Measurements from ENCODE around the gene FCMR.

Gene FCMR

DNA sequence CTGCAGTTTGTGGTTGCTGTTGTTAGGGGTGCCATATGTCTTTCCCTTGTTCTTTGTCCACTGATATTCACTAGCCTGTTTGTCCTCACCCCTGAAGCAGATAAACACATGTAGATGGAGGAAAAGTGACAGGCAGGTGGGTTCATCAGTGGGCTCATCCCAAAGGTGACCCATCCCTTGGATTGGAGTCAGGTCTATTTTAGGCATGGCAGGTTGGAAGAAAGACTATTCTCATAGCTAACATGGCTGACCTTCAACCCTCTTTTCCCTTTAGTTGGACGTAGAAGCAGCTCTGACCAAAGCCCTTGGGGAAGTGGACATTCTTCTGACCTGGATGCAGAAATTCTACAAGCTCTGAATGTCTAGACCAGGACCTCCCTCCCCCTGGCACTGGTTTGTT is 19.0 kb downstream of the FCMR start:
- H3K27me3 ChIP-seq, result peaks cover 0 to 7% of the 10 kb centered on the region in 2 donors
- DNase-seq, result no peak
- no peak overlapping the region for H3K4me3 ChIP-seq
- H3K36me3 ChIP-seq, result no peaks in the 10 kb centered on the region
- TF ChIP-seq, protein P1, sequence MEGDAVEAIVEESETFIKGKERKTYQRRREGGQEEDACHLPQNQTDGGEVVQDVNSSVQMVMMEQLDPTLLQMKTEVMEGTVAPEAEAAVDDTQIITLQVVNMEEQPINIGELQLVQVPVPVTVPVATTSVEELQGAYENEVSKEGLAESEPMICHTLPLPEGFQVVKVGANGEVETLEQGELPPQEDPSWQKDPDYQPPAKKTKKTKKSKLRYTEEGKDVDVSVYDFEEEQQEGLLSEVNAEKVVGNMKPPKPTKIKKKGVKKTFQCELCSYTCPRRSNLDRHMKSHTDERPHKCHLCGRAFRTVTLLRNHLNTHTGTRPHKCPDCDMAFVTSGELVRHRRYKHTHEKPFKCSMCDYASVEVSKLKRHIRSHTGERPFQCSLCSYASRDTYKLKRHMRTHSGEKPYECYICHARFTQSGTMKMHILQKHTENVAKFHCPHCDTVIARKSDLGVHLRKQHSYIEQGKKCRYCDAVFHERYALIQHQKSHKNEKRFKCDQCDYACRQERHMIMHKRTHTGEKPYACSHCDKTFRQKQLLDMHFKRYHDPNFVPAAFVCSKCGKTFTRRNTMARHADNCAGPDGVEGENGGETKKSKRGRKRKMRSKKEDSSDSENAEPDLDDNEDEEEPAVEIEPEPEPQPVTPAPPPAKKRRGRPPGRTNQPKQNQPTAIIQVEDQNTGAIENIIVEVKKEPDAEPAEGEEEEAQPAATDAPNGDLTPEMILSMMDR (IDR thresholded peaks at IDR 0.05), result no peak
- H3K4me1 ChIP-seq, result no peaks in the 10 kb centered on the region
- intact Hi-C loops (cut with DNase I; ENCODE audit: low total_unique reads), result no loop called here
- H3K27ac ChIP-seq, result no peak overlapping the region
- no peaks in the 10 kb centered on the region for H3K9me3 ChIP-seq

DNA sequence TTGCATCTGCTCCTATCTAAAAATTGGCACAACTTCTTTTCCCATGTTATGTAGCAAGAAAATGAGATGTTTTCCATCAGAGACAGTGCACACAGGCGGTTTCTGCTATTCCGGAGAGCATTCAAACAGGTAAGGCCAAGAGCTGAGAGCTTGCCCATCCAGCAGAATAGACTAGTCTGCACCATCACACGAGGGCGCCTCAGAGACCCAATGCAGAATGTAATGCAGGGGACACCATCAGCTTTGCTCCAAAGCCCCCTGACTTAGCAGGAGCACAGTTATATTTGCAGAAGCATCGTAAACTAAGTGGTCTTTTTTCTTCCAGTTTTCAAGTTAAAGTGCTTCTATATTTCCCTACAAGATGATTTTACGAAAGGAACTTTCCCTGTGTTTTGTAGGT is 19.8 kb downstream of the FCMR start:
- peaks cover 0 to 4% of the 10 kb centered on the region in 2 donors for H3K27me3 ChIP-seq
- no peak overlapping the region for H3K4me3 ChIP-seq
- H3K4me1 ChIP-seq, result no peaks in the 10 kb centered on the region
- no peak for DNase-seq
- intact Hi-C loops (cut with DNase I; ENCODE audit: low total_unique reads), result no loop called here
- H3K27ac ChIP-seq, result no peak overlapping the region
- H3K36me3 ChIP-seq, result no peaks in the 10 kb centered on the region
- TF ChIP-seq, protein P1 (IDR thresholded peaks at IDR 0.05), result no peak
- no peaks in the 10 kb centered on the region for H3K9me3 ChIP-seq

DNA sequence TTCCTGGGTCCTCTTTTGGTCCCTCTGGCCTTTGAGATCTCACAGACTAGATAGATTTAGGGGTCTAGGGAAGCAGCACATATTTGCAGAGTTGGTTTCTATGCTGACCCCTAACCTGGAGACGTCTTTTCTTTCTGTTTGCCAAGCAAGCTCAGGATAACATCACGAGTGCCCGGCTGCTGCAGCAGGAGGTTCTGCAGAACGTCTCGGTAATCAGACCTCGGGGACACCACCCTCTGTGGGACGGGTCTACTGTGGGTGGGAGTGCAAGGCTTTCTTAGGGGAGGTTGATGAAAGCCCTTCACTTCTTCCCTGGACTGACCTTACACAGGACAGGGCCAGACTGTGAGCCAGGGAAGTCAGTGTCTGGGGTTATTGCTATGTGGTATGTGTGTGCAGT is 21.6 kb downstream of the FCMR start:
- Histone ChIP-seq H3K4me3 (no peak overlapping the region), H3K36me3 (no peaks in the 10 kb centered on the region), H3K27me3 (peaks cover 0 to 4% of the 10 kb centered on the region in 2 donors), H3K4me1 (no peaks in the 10 kb centered on the region), H3K27ac (no peak overlapping the region), H3K9me3 (no peaks in the 10 kb centered on the region)
- no peak for DNase-seq
- intact Hi-C loops (cut with DNase I; ENCODE audit: low total_unique reads), result no loop called here
- TF ChIP-seq, protein P1 (IDR thresholded peaks at IDR 0.05), result no peak

DNA sequence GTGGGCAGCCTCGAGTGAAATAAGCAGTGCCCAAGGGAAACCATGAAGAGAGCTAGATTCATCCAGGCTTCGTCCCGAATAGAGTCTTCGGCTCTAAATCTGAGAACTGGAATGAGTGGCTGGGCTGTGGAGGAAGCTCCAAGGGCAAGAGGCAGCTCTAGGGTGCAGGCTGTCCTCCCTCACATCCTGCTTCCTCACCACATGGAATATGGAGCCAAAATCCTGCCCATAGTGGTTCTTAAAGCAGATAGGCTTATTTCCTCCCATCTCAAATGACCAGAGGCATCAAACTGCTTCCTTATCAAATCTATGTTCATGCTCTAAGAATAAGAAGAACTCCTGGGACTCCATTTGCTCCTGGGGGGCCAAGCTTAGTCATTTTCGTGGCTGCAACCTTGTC is 22.0 kb downstream of the FCMR start:
- Histone ChIP-seq H3K9me3 (no peaks in the 10 kb centered on the region), H3K36me3 (no peaks in the 10 kb centered on the region), H3K4me3 (no peak overlapping the region), H3K27ac (no peak overlapping the region), H3K4me1 (no peaks in the 10 kb centered on the region), H3K27me3 (peaks cover 0 to under 1% of the 10 kb centered on the region in 2 donors)
- DNase-seq, result no peak
- intact Hi-C loops (cut with DNase I; ENCODE audit: low total_unique reads), result no loop called here
- TF ChIP-seq, protein P1 (IDR thresholded peaks at IDR 0.05), result no peak

DNA sequence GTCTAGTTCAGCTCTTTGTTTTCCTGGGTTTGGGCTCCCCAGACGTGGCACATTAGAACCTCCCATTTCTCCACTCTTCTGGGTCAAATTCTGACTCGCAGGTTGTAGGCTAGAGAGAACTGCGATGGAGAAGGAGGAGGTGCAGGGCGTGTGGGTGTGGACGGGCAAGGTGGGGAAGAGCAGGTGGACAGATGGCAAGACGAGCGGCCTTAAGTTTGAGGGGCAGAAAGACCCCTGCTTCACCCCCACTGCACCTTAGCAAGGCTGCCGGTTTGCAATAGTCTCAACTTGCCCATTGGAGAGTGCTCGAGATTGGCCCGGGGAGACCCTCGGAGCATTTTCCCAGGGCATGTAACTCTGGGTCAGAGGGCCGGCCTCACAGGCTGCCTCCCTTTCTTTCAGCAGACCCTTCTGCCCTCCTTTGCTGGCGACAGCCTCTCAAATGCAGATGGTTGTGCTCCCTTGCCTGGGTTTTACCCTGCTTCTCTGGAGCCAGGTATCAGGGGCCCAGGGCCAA is 22.8 kb downstream of the FCMR start:
- Histone ChIP-seq H3K9me3 (no peaks in the 10 kb centered on the region), H3K36me3 (no peaks in the 10 kb centered on the region), H3K27me3 (no peaks in the 10 kb centered on the region), H3K27ac (no peak overlapping the region), H3K4me3 (no peak overlapping the region), H3K4me1 (no peaks in the 10 kb centered on the region)
- intact Hi-C loops (cut with DNase I; ENCODE audit: low total_unique reads), result no loop called here
- TF ChIP-seq, protein P1 (IDR thresholded peaks at IDR 0.05), result no peak
- no peak for DNase-seq

All from tibial artery (tissue), 4 donors.